Neural cell (in vitro differentiated cells): ENCODE measurements around the gene RBKS.

Source experiments
- EP300 ChIP-seq: fragments of 450-650 bp; conservative IDR thresholded peaks from 2 replicates; pipeline ENCODE4 v1.6.1; 2014; ENCODE audit warnings: antibody characterized with exemption, mild to moderate bottlenecking, moderate library complexity; ENCODE audit not compliant: poor library complexity, severe bottlenecking
- EZH2 ChIP-seq: fragments of 200-600, 300-800 bp; shearing (Covaris generic), sonication (generic); IDR thresholded peaks from 2 replicates; pipeline ENCODE4 v1.6.1; 2014; ENCODE audit warnings: antibody characterized with exemption, low read length, borderline replicate concordance, mild to moderate bottlenecking; ENCODE audit not compliant: insufficient read depth, poor library complexity, severe bottlenecking
- MXI1 ChIP-seq: fragments of 450-650 bp; conservative IDR thresholded peaks from 2 replicates; pipeline ENCODE4 v1.6.1; 2014; ENCODE audit warnings: antibody characterized with exemption, mild to moderate bottlenecking; ENCODE audit not compliant: poor library complexity, severe bottlenecking
- POLR2AphosphoS5 ChIP-seq: IDR thresholded peaks from 2 replicates; pipeline ENCODE4 v1.6.1; 2012
- RAD21 ChIP-seq: fragments of 450-650 bp; conservative IDR thresholded peaks from 2 replicates; pipeline ENCODE4 v1.6.1; 2014; ENCODE audit warnings: antibody characterized with exemption, mild to moderate bottlenecking, moderate library complexity
- SMC3 ChIP-seq: fragments of 450-650 bp; conservative IDR thresholded peaks from 2 replicates; pipeline ENCODE4 v1.6.1; 2014; ENCODE audit warnings: antibody characterized with exemption, mild to moderate bottlenecking, moderate library complexity; ENCODE audit not compliant: poor library complexity
- TAF1 ChIP-seq: IDR thresholded peaks from 2 replicates; pipeline ENCODE4 v1.6.1; 2012; ENCODE audit warnings: low read depth
- TF ChIP-seq, protein P1 (sequence below): fragments of 450-650 bp; IDR thresholded peaks from 2 replicates; pipeline ENCODE4 v1.5.1; 2014; ENCODE audit warnings: antibody characterized with exemption, mild to moderate bottlenecking, moderate library complexity; ENCODE audit not compliant: poor library complexity, severe bottlenecking
- TF ChIP-seq, protein P2 (sequence below): IDR thresholded peaks from 2 replicates; pipeline ENCODE4 v1.6.1; 2012; ENCODE audit warnings: borderline replicate concordance

DNA sequence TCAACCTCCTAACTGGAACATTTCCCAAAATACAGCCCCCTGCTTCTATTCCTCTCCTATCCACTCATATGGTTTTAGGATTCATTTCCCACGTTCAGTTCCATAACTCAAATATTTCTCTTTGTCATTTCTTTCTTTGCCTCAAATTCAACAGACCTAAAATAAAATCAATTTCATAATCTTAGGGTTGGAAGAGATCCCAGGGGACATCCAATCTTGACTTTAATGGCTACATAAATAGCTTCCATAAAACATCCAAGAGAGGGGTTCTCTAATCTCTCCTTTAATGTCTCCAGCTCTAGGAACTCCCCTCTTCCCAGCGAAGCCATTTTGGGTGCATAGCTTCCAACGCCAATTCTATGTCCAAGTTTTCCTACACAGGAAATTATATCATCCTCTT is 33.8 kb downstream of the RBKS start:
- TF ChIP-seq, protein P1, sequence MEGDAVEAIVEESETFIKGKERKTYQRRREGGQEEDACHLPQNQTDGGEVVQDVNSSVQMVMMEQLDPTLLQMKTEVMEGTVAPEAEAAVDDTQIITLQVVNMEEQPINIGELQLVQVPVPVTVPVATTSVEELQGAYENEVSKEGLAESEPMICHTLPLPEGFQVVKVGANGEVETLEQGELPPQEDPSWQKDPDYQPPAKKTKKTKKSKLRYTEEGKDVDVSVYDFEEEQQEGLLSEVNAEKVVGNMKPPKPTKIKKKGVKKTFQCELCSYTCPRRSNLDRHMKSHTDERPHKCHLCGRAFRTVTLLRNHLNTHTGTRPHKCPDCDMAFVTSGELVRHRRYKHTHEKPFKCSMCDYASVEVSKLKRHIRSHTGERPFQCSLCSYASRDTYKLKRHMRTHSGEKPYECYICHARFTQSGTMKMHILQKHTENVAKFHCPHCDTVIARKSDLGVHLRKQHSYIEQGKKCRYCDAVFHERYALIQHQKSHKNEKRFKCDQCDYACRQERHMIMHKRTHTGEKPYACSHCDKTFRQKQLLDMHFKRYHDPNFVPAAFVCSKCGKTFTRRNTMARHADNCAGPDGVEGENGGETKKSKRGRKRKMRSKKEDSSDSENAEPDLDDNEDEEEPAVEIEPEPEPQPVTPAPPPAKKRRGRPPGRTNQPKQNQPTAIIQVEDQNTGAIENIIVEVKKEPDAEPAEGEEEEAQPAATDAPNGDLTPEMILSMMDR = no peak
- no peak for TF ChIP-seq EP300
- TF ChIP-seq, protein P2, sequence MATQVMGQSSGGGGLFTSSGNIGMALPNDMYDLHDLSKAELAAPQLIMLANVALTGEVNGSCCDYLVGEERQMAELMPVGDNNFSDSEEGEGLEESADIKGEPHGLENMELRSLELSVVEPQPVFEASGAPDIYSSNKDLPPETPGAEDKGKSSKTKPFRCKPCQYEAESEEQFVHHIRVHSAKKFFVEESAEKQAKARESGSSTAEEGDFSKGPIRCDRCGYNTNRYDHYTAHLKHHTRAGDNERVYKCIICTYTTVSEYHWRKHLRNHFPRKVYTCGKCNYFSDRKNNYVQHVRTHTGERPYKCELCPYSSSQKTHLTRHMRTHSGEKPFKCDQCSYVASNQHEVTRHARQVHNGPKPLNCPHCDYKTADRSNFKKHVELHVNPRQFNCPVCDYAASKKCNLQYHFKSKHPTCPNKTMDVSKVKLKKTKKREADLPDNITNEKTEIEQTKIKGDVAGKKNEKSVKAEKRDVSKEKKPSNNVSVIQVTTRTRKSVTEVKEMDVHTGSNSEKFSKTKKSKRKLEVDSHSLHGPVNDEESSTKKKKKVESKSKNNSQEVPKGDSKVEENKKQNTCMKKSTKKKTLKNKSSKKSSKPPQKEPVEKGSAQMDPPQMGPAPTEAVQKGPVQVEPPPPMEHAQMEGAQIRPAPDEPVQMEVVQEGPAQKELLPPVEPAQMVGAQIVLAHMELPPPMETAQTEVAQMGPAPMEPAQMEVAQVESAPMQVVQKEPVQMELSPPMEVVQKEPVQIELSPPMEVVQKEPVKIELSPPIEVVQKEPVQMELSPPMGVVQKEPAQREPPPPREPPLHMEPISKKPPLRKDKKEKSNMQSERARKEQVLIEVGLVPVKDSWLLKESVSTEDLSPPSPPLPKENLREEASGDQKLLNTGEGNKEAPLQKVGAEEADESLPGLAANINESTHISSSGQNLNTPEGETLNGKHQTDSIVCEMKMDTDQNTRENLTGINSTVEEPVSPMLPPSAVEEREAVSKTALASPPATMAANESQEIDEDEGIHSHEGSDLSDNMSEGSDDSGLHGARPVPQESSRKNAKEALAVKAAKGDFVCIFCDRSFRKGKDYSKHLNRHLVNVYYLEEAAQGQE = no peak
- TF ChIP-seq SMC3 = no peak
- no peak for TF ChIP-seq MXI1
- no peak for TF ChIP-seq POLR2AphosphoS5
- TF ChIP-seq RAD21 = no peak
- no peak for TF ChIP-seq EZH2
- no peak for TF ChIP-seq TAF1
